Fibroblast of skin of right biceps (primary cell): ENCODE data around the gene GSG1L.

Experiments used
- DNase-seq: peaks from one replicate; pipeline ENCODE4 v3.0.0-alpha.2; 2013

GSG1L gene

DNA sequence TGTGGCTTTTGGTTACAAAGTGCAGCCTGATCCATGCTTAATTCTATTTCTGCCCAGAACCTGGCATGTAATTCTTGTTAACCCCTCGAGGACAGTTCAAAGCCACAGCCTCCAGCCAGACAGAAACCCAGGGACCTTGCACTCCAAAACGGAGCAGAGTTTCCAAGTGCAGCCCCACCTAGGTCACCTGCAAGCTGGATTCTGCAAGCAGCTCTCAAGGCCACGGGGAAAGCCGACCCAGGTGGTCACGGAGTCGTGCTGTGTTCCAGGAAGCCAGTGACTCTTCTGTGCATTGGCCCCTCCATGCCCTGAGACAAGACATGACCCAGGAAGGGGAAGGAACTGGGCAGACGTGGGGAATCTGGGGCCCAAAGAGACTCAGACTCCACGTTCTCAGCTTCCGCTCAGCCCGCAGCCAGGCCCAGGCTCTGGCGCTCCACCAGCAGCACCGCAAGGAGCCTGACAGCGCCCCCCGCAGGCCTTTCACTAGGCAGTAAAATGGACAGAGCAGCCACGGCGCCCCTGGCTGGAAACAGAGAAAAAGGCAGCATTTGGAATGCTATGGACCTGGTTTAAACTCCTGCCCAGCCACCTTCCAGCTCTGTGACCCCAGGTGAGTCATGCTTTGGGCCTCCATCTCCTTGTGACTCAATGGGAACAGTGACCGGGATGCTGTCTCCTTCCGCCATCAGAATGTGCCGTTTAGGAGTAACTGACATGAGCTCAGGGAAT is 27.3 kb upstream of the GSG1L start:
- DNase-seq = peak; percentile 63

DNA sequence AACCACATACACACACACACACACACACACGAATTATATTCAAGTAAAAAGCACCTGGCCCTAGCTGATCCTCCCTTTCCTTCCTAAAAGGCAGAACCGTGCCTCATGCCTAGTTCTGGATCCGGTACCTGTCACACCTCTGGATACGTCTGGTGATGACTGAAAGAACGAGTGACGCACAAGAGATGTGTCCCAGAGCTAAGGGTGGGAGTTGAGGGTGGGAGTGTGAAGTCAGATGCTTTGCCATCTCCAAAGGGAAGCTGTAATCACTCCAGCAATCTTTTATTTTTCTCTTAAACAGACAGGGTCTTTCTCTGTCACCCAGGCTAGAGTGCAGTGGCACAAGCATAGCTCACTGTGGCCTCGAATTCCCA is 26.5 kb upstream of the GSG1L start:
- DNase-seq = no peak

DNA sequence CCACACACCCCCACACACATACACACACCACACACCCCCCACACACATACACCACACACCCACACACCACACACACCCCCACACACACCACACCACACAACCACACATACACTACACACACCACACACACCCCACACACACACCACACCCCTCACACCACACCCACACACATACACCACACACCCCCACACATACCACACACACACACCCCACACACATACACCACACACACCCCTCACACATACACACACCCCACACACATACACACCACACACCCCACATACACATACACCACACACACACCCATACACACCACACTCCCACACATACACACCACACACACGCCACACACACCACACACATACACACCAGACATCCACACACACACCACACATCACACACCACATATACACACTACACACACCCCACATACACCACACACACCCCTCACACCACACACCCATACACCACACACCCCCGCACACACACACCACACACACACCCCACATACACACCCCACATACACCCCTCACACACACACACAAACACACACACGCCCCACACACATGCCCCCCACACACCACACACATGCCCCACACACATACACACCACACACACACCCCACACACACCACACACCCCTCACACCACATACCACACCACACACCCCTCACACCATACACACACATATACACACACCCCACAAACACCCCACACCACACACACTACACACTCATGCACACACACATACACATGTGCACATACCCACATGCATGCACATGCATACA is 25.9 kb upstream of the GSG1L start:
- no peak for DNase-seq

DNA sequence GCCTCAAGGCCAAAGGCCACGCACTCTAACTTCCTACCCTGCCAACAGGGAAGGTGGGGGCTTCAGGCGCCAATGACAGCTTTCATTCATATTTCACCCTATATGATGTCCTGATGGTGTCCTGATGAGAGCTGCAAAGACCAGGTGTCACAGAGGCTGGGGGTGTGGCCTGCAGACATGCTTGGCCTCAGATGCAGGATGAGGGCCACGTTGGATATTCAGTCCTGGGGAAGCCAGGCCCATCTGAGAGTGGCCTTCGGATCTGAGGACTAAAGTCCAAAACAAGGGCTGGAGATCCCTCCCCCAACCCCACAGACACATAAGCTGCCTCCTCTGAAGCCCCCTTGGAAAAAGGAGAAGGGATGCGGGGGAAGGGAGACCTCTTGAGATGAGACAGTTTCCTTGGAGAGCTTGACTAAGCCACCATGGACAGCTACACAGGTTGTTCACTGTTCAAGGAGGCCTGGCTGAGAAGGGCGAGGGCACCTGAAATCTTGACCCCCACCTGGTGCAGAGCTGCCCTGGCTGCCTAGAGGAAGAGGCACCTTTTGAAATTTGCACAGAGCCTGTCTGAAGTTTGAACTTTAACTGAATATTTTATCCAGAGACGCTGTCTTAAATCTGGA is 24.3 kb upstream of the GSG1L start:
- no peak for DNase-seq

DNA sequence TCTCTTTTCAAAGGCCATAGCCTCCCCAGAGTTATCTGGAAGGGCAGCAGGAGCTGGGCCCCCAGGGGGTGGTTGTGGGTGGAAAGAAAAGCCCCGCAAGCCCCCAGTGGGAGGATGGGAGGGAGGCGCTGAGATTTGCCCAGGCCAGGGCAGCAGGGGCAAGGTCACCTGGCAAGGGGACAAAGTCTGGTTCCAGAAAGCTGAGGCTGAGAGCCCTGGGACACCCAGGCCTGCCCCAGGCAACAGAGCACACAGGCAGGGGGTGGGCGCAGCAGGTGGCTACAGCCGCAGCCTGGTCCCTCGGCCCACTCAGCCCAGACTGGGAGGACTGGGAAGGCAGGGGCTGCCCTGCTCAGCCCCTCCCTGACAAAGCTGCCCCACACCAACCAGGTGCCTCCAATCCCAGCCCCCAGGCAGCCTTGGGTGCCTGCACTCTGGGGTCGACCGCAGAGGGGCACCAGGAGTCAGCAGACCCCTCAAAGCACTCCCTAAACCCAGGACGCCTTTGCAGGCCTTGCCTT is 23.7 kb upstream of the GSG1L start:
- no peak for DNase-seq

DNA sequence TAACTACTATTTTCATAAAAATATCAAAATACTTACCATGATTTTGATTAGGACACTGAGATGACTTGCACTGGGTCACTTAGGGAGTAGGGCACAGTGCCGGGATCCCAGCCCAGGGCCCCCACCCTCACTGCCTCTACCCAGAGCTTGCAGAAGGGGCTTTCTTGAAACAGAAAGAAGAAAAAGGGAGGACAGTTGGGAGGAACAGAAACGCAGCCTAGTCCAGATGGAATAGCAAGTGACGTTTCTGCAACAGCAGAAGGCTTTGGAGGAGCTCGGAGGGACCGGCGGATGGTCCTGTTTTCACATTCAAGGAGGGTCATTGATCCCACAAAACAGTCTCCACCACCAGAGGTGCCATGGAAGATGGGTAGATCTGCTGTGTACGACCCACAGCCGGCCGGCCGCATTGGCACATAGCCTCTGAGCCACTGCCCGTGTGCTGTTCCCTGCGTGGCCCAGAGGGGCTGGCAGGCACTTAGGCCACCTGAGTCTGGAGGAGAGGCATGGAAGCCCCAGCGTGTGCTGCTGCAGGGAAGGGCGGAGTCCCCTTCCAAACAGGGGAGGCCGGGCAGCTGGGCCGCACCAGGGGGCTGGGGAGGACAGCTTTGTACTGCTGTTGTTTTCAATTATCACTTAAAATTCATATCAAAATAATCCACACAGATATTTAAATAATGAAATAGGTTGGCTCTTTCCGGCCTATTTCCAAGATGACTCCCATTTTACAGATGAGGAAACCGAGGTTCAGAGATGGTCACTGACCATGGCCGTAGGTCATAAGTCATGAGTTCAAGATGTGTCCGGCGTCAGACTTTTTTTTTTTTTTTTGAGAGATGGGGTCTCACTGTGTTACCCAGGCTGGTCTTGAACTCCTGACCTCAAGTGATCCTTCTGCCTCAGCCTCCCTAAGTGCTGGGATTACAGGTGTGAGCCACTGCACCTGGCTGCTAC is 22.9 kb upstream of the GSG1L start:
- no peak for DNase-seq

DNA sequence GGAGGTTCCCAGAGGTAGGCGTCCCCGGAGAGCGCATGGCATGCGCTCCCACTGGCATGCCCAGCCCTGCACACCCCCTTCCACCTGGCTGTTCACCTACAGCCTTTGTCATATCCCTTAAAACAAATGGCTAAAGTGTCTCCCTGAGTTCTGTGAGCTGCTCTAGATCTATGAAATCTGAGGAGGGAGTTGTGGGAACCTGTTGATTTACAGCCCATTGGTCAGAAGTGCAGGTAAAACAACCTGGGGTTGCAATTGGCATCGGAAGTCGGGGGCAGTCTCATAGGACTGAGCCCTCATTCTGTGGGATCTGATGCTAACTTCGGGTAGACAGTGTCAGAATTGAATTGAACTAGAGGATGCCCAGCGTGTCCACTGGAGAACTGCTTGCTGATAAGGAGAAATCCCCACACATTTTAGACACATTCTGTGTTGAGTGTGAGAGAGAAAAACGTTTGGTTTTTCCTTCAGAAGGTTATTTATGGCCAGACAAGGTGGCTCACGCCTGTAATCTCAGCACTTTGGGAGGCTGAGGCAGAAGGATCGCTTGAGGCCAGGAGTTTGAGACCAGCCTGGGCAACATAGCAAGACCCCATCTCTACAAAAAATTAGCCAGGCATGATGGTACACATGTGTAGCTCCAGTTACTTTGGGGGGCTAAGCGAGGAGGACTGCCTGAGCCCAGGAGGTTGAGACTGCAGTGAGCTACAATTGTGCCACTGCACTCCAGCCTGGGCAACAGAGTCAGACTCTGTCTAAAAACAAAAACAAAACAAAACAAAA is 22.1 kb upstream of the GSG1L start:
- no peak for DNase-seq

DNA sequence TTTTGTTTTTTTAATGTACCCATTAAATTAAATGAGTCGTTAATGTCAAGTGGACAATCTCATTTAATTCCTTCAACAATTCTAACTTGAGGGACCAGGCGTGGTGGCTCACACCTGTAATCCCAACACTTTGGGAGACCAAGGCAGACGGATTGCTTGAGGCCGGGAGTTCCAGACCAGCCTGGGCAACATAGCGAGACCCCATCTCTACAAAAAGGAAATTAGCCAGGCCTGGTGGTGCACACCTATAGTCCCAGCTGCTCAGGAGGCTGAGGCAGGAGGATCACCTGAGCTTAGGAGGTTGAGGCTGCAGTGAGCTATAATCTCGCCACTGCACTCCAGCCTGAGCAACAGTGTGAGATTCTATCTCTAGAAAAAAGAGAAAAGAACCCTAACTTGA is 20.7 kb upstream of the GSG1L start:
- no peak for DNase-seq

DNA sequence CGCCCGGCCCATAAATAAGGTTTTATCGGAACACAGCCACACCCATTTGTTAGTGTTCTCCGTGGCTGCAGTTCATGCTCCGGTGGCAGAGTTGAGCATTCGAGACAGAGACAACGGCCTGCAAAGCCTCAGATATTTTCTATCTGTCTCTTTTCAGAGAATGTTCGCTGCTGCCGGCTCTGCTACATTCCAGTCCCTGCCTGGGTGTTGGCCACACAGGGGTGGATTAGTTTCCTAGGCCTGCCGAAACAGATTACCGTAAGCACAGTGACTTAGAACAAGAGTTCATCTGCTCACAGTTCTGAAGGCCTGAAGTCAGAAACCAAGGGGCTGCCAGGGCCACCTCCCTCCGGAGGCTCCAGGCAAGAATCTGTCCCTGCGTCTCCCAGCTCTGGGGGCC is 19.1 kb upstream of the GSG1L start:
- no peak for DNase-seq

DNA sequence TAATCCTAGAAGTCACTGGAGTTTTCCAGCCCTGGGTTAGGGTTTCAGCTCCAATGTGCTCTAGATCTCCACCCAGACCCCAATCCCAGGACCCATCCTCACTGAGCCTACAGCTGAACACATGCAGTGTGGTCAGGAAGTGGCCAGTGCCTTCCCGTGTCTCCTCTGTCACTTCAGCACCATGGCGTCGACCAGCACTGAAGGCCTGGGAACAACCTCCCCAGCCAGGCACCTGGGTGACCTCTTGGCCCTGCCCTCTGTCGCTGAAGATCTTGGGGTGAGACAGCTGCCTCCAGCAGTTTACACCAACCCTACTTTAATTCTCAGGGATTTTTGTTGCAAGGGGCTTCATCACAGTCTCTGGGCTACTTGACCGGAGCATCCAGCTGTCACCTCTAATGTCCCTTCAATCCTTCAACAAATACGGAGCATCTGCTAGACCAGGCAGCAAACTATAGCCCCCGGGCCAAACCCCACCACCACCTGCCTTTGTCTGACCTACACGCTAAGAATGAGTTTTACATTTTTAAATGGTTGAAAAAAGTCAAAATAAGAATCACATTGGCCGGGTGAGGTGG is 18.0 kb upstream of the GSG1L start:
- DNase-seq = no peak

DNA sequence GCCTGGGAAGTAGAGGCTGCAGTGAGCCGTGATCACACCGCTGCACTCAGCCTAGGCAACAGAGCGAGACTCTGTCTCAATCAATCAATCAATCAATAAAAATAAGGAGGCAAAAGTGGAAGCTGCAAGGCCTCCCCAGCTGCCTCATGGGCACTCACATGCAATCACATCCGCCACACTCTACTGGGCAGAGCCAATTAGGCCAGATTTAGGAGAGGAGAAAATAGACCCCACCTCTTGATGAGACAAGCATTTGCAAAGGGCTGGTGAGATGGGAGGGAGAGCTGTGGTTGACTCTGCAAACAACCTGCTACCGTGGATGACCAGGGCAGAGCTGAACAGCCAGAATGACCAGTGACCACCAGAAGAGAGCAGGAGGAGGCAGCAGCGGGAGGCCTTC is 14.7 kb upstream of the GSG1L start:
- DNase-seq = no peak

DNA sequence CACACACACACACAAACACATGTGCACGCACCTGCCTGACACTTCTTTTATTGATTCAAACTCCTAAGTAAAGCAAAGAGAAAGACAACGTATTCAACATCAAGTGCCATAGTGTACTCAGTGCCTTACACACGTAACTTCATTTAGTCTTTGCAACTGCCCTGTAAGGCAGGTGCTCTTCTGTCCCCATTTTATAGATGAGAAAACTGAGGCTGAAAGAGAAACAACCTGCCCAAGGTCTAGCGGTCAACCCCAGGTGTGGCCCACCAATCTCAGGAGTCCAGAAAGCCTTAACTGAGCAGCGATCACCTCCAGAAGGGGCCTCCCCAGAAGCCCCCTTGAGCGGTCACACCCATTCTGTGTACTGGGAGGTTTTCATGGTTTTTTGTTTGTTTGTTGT is 10.3 kb upstream of the GSG1L start:
- DNase-seq = no peak

DNA sequence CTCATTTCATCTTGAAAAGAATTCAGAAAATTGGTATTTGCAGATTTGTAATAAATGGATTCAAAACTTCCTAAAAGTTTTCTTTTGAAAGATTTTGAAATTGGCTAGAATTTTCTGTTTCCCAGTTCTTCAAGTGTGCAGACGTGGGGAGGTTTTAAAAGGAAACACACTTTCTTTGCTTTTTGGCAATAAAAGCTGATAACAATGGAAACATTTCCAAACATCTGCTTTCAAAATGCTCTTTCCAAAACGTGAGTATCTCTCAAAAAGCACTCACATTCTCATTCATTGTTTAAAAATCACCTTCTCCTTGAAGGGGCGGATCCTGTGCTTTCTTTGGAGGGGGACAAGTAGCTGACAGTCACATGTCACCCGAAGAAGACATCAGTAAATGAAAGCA is 8.6 kb upstream of the GSG1L start:
- no peak for DNase-seq

DNA sequence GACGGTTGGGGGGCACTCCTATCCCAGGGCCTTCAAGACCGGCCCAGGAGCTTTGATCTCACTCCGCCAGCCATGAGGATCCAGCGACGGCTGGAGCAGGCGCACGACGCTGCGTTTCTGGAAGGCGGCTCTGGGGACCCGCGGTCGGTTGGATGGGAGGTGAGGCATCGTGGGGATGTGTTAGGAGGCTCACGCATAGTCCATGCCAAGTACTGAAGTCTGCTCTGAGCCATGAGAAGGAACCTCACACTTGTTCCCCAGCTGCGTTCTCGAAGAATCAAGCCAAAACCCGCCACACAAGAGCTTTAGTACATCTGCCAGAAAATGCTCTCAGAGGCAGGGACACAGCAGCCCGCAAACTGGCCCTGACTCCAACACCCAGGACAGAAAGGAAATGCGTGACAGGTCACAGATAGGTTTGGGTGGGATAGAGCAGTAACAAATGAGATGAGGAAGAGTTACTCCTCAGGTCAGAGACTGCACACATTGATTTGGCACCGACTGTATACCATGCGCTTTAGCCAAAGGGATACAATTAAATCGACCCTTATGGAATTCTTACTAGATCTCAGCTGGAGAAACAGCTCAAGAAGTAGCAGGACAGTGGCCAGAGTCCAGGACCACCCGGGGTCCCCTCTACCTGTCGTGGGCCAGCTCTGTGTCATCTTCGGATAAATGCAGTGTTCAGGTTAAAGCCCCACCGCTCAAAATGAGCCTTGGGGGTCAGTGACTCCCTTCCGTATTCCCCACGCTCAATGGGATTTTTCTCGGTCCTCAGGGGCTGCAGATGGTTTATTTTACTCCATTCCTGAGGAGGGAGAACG is 6.7 kb upstream of the GSG1L start:
- DNase-seq = no peak

DNA sequence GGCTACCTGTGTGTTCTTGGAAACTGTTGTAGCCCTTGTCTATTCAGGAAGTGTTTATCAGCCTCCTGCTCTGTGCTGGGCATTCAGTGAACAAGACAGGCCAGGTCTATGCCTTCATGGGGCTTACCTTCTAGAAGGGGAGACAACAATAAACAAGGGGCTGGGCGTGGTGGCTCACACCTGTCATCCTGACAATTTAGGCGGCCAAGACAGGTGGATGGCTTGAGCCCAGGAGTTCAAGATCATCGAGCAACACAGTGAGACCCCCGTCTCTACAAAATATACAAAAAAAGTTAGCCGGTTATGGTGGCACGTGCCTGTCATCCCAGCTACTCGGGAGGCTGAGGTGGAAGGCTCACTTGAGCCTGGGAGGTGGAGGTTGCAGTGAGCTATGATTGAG is 5.5 kb upstream of the GSG1L start:
- DNase-seq = no peak

DNA sequence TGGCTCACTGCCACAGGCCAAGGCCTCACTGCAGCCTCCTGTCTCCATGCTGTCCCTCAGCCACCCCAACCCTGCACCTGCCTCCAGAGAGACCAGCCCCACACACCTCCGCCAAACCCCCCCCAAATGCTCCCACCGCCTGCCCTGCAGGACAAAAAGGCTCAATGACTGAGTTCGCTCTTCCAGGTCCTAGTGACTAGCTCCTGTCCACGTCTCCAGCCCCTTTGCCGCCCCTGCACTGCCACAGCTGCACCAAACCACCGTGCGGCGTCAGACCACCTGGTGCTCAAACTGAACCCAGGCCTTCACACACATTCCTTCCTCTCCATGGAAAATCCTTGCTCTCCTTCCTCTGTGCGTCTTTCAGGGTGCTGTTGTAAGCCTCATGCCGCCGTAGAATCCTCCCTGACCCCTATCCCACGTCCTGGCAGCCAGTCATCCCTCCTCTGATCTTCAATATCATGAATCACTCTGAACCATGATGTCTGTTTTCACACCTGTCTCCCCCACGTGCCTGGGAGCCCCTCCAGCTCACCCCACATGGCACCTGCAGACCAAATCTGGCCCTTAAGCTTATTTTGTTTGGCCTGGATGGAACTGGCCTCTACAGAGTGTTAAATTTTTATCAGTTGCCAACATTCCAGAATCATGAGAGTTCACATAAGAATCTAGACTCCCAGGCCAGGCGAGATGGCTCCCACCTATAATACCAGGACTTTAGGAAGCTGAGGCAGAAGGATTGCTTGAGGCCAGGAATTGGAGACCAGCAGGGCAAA is 4.3 kb upstream of the GSG1L start:
- peak; percentile 70 for DNase-seq

DNA sequence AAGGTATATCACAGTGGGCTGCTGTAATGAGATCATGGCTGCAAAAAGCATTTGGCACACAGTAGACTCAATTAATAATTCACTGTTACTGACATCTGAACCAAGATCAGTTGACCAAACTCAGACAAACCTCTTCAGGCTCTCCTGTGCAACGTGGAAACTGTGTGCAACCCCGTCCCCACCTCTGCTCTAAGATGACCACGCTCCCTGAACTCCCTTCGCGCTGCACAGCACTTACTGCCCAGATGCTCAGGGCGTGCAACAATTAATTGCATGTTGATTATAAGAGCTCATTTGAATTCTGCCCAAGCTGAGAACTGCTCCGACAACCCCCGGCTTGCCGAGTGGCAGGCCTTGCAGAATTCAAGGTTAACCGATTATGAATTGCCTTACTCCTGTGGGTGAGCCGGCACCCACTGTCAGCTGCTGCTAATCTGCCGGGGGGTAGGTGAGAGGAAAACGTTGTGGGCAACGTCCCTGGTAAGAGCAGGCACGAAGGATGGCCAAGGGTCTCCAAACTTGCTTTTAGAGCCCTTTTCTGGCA is 1.3 kb upstream of the GSG1L start:
- DNase-seq = no peak

DNA sequence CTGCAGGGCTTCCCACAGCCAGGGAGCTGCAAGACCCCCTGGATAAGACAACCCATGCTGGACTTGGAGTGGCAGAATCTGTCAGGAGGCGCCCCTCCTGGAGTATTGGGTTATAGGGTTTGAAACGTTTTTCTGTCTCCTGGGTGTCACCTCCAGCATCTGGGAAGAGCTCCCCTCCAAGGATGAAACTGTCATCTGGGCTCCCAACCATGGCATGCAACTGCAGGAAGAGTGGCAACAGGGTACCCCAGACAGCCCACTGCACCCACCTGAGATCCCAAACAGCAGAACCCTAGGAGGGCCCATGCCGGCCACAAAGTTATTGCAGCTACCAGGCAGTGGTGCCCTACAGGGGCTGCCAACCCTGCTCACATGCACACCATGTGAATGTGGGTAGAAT is 636 bp upstream of the GSG1L start:
- no peak for DNase-seq

DNA sequence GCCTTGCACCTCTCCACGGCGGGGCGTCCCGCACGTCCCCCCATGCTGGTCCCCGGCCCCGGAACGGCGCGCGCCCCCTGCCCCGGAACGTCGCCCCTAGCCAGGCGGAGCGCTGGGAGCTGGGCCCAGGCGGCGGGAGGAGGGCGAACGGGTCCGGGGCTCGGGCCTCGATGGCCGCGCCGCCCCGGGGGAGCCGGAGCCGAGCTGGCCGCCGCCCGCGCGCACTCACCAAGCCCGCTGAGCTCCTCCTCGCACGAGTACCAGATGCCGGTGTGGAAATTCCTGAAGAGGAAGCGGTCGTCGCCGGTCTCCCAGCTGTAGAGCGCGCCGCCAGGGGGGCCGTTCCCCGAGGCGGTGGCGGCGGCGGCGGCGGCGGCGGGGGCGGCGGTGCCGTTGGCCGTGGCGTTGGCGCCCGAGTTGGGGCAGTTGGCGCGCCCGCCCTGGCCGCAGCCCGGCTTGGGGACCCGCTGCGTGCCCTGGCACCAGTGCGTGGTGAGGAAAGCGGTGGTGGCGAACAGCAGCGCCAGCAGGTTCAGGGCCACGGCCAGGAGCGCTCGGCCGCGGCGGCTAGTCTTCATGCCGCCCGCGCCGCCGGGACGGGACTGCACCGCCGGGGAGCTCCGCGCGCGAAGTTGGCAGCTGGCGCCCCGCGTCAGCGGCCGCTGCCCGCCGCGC is 530 bp downstream of the GSG1L start:
- DNase-seq = peak; percentile 4
